ENCODE data around the gene ACAD11. TPM values are rescaled to one million over a fixed set of nuclear protein-coding genes. Genes with fewer than 3 reads are reported as not detected.

The ACAD11 gene
- total RNA-seq, 2 experiments from 2014 or later = 16.1 to 16.9 TPM

- Mint-ChIP-seq H3K9me3 (ENCODE audit: low read depth) (no peaks in the 10 kb centered on the region), H3K4me1 (peaks cover 18% of the 10 kb centered on the region), H3K27ac (no peak overlapping the region), H3K36me3 (ENCODE audit: low read depth) (peaks cover 23% of the 10 kb centered on the region), H3K27me3 (no peaks in the 10 kb centered on the region), H3K4me3 (no peak overlapping the region)
- ChIA-PET POLR2A (no interaction called here), CTCF (interaction anchor here (1.3 to 6.2 kb wide), 4 partner anchors 8 to 103 kb away, joined by 3 to 102 read pairs (median 4); no protein-coding TSS in a partner anchor)
- DNase-seq = no peak
- intact Hi-C loops (cut with DNase I, micrococcal nuclease) = loop anchor here in 1 of 2 experiments (5.0 kb wide), 2 partner anchors 179 to 186 kb away; no protein-coding TSS in a partner anchor
- no peak for ATAC-seq
These were observed 121.5 kb downstream of the ACAD11 start for GRCh38 chr3:132538072-132538471.

DNA sequence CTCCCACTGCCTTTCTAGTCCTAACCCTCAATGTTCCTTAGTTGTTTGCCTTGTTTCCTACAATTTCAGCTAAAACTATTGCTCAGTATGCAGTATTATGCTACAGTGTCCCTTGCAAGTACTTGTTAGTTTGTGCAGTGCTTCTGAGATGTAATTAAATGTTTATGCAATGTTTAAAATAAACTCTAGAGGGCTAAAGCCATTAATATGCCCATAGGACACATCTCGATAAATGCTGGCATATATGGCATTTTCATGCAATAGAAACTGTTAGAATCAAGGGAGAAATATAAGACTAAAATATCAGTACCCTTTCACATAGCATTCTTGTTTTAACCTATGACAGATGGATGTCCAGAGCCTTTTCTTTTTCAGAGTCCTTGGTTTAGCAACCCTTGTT, 122.3 kb downstream of the ACAD11 start:
- CTCF ChIA-PET = interaction anchor here (1.3 to 6.2 kb wide), 7 partner anchors 9 to 109 kb away, joined by 3 to 102 read pairs (median 8); no protein-coding TSS in a partner anchor
- Mint-ChIP-seq H3K4me1 (peaks cover 10% of the 10 kb centered on the region), H3K27ac (no peak overlapping the region), H3K27me3 (no peaks in the 10 kb centered on the region), H3K9me3 (ENCODE audit: low read depth) (no peaks in the 10 kb centered on the region), H3K4me3 (no peak overlapping the region), H3K36me3 (ENCODE audit: low read depth) (peaks cover 24% of the 10 kb centered on the region)
- intact Hi-C loops (cut with DNase I, micrococcal nuclease) = loop anchor here in 1 of 2 experiments (5.0 kb wide), 2 partner anchors 180 to 185 kb away; no protein-coding TSS in a partner anchor
- no peak for DNase-seq
- ATAC-seq = no peak
- POLR2A ChIA-PET = no interaction called here

GRCh38 chr3:132536442-132537153, 123.0 kb downstream of the ACAD11 start:
- Mint-ChIP-seq H3K4me1 (peaks cover 9% of the 10 kb centered on the region), H3K27ac (peak overlapping the region; percentile 51), H3K4me3 (no peak overlapping the region), H3K36me3 (ENCODE audit: low read depth) (peaks cover 24% of the 10 kb centered on the region), H3K27me3 (no peaks in the 10 kb centered on the region), H3K9me3 (ENCODE audit: low read depth) (no peaks in the 10 kb centered on the region)
- intact Hi-C loops (cut with DNase I, micrococcal nuclease) = loop anchor here (1.0 to 5.0 kb wide), 3 partner anchors 106 to 184 kb away; no protein-coding TSS in a partner anchor
- no peak for DNase-seq
- CTCF ChIA-PET = interaction anchor here (1.0 to 6.2 kb wide), 27 partner anchors 9 to 197 kb away, joined by 3 to 102 read pairs (median 4); no protein-coding TSS in a partner anchor
- peak; percentile 88 for ATAC-seq
- POLR2A ChIA-PET = no interaction called here

DNA sequence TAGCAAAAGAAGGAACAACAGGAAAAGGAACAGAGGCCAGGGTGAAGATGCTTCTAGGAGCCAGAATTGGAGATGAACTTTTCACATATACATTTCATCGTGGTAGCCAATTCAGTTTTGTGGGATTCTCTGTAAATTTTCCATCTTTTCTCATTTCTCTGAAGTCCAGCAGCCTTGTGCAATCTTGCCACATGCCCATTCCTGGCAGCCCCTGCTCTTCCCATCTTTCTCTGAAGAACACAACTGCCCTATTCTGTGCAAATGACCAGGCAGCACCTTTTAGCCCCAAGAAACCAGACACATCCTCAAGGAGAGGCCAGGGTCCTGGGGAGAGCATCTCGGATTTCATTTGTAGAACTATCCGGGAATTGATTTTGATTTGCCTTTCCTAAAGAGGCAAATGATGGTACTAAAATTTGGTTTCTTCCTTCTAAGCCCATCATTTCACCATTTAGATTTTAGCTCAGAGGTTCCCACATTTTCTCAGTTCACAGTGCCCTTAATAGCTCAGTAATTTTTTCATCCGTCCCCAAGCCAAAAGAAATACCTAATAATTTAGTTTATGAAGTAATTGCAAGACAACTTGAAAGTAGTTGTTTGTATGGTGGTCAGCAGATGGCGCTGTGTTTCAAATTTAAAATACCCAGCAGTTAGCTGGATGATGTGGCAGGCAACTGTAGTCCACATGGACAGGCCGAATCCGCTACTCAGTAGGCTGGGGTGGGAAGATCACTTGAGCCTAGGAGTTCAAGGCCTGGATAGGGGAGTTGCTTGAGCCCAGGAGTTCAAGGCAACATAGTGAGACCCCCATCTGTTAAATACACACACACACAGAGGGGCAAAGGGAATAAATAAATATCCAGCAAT, 123.8 kb downstream of the ACAD11 start:
- Mint-ChIP-seq H3K27ac (no peak overlapping the region), H3K4me3 (no peak overlapping the region), H3K36me3 (ENCODE audit: low read depth) (peaks cover 21% of the 10 kb centered on the region), H3K27me3 (no peaks in the 10 kb centered on the region), H3K9me3 (ENCODE audit: low read depth) (no peaks in the 10 kb centered on the region), H3K4me1 (peaks cover 9% of the 10 kb centered on the region)
- intact Hi-C loops (cut with DNase I, micrococcal nuclease) = loop anchor here (1.0 to 5.0 kb wide), 3 partner anchors 106 to 184 kb away; no protein-coding TSS in a partner anchor
- ChIA-PET CTCF (interaction anchor here (0.6 to 6.2 kb wide), 31 partner anchors 9 to 1571 kb away, joined by 3 to 102 read pairs (median 4); no protein-coding TSS in a partner anchor), POLR2A (no interaction called here)
- DNase-seq (peak; percentile 74), ATAC-seq (peak; percentile 54)

GRCh38 chr3:132530624-132531023, 129.0 kb downstream of the ACAD11 start:
- H3K27ac Mint-ChIP-seq = no peak overlapping the region

DNA sequence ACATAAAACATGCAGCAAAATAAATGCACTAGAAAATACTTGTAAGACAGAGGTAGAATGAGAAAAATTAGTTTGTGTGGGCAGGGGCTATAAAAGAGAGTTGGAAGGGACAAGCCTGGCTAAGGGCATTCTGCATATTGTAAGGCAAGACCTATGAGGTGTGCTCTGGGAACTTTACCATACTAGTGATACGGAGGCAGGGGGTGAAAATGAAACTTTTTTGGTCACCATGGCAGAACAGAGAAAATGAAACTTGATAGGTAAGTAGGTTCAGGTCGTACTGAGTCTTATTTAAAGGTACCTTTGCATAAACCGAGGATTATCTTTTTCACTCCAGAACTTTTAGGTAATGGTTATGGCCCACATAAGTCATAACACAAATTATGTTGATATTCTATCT, 137.3 kb downstream of the ACAD11 start:
- no peak overlapping the region for H3K4me3 Mint-ChIP-seq
- no peaks in the 10 kb centered on the region for H3K9me3 Mint-ChIP-seq (ENCODE audit: low read depth)
- ATAC-seq (peak; percentile 71), DNase-seq (no peak)
- peaks cover 16% of the 10 kb centered on the region for H3K4me1 Mint-ChIP-seq
- peaks cover 31% of the 10 kb centered on the region for H3K36me3 Mint-ChIP-seq (ENCODE audit: low read depth)
- ChIA-PET CTCF (interaction anchor here (3.3 kb wide), 1 partner anchor 120 kb away, joined by 14 read pairs; no protein-coding TSS in a partner anchor), POLR2A (no interaction called here)
- intact Hi-C loops (cut with DNase I, micrococcal nuclease) = no loop called here
- H3K27me3 Mint-ChIP-seq = no peaks in the 10 kb centered on the region
- H3K27ac Mint-ChIP-seq = no peak overlapping the region

More at GRCh38 chr3:132530624-132531023, 129.0 kb downstream of the ACAD11 start:
- Mint-ChIP-seq H3K4me1 (no peaks in the 10 kb centered on the region), H3K9me3 (ENCODE audit: low read depth) (no peaks in the 10 kb centered on the region), H3K36me3 (ENCODE audit: low read depth) (peaks cover 25% of the 10 kb centered on the region), H3K4me3 (no peak overlapping the region), H3K27me3 (no peaks in the 10 kb centered on the region)
- intact Hi-C loops (cut with DNase I, micrococcal nuclease) = no loop called here
- DNase-seq (no peak), ATAC-seq (no peak)
- ChIA-PET POLR2A (no interaction called here), CTCF (interaction anchor here (0.6 to 0.8 kb wide), 2 partner anchors 111 to 124 kb away, joined by 3 read pairs; no protein-coding TSS in a partner anchor)

DNA sequence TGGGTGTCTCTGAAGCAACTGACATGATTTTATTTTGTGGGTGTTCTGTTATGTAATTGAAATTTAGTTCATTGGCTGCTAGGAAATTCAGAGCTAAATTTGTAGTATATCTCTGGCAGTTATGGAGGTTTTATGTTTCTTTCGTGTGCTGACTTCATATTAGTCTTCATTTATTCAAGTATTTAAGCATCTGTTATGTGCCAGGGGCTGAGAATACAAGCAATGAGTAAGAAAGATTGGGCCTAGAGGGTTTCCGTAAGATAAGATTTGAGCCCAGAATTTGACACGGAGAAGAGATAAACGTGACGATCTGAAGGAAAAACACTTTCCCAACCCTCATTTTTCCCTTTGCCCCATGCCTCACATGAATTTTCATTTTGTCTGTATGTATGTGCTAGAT, 137.7 kb downstream of the ACAD11 start:
- Mint-ChIP-seq H3K4me1 (peaks cover 18% of the 10 kb centered on the region), H3K4me3 (no peak overlapping the region), H3K36me3 (ENCODE audit: low read depth) (peaks cover 36% of the 10 kb centered on the region), H3K27me3 (no peaks in the 10 kb centered on the region), H3K9me3 (ENCODE audit: low read depth) (no peaks in the 10 kb centered on the region), H3K27ac (no peak overlapping the region)
- no peak for DNase-seq
- POLR2A ChIA-PET = no interaction called here
- intact Hi-C loops (cut with DNase I, micrococcal nuclease) = no loop called here
- ATAC-seq = no peak
- CTCF ChIA-PET = interaction anchor here (1.5 to 3.3 kb wide), 2 partner anchors 10 to 121 kb away, joined by 5 to 14 read pairs; no protein-coding TSS in a partner anchor

DNA sequence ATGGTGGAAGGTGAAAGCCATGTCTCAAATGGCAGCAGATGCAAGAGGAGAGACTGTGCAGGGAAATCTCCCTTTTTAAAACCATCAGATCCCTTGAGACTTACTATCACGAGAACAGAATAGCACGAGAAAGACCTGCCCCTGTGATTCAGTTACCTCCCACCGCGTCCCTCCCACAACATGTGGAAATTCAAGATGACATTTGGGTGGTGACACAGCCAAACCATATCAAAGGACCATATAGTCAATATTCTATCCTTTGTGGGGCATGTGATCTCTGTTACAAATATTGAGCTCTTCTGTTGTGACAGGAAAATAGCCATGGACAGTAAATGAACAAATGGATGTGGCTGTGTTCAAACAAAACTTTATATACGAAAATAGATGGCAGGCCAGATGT, 139.7 kb downstream of the ACAD11 start:
- Mint-ChIP-seq H3K4me3 (no peak overlapping the region), H3K36me3 (ENCODE audit: low read depth) (peaks cover 34% of the 10 kb centered on the region), H3K27me3 (no peaks in the 10 kb centered on the region), H3K9me3 (ENCODE audit: low read depth) (no peaks in the 10 kb centered on the region), H3K27ac (no peak overlapping the region), H3K4me1 (peaks cover 18% of the 10 kb centered on the region)
- ChIA-PET CTCF (interaction anchor here (1.1 to 3.3 kb wide), 3 partner anchors 10 to 122 kb away, joined by 5 to 14 read pairs (median 6); no protein-coding TSS in a partner anchor), POLR2A (no interaction called here)
- intact Hi-C loops (cut with DNase I, micrococcal nuclease) = no loop called here
- peak; percentile 50 for ATAC-seq
- DNase-seq = peak; percentile 27

GRCh38 chr3:132517311-132517710, 142.3 kb downstream of the ACAD11 start:
- no peak overlapping the region for H3K27ac Mint-ChIP-seq

GRCh38 chr3:132513057-132513456, 146.6 kb downstream of the ACAD11 start:
- DNase-seq (no peak), ATAC-seq (no peak)
- ChIA-PET POLR2A (no interaction called here), CTCF (interaction anchor here (1.4 kb wide), 1 partner anchor 23 kb away, joined by 4 read pairs; no protein-coding TSS in a partner anchor)
- peaks cover 51% of the 10 kb centered on the region for H3K36me3 Mint-ChIP-seq (ENCODE audit: low read depth)
- peaks cover 2% of the 10 kb centered on the region for H3K4me1 Mint-ChIP-seq
- no peaks in the 10 kb centered on the region for H3K27me3 Mint-ChIP-seq
- no peaks in the 10 kb centered on the region for H3K9me3 Mint-ChIP-seq (ENCODE audit: low read depth)
- intact Hi-C loops (cut with DNase I, micrococcal nuclease) = no loop called here
- no peak overlapping the region for H3K27ac Mint-ChIP-seq
- H3K4me3 Mint-ChIP-seq = no peak overlapping the region

More at GRCh38 chr3:132517311-132517710, 142.3 kb downstream of the ACAD11 start:
- peak; percentile 82 for ATAC-seq
- H3K36me3 Mint-ChIP-seq (ENCODE audit: low read depth) = peaks cover 37% of the 10 kb centered on the region
- ChIA-PET CTCF (no interaction called here), POLR2A (no interaction called here)
- H3K4me1 Mint-ChIP-seq = peaks cover 15% of the 10 kb centered on the region
- intact Hi-C loops (cut with DNase I, micrococcal nuclease) = no loop called here
- no peak for DNase-seq
- H3K4me3 Mint-ChIP-seq = no peak overlapping the region
- H3K27me3 Mint-ChIP-seq = no peaks in the 10 kb centered on the region
- H3K9me3 Mint-ChIP-seq (ENCODE audit: low read depth) = no peaks in the 10 kb centered on the region

DNA sequence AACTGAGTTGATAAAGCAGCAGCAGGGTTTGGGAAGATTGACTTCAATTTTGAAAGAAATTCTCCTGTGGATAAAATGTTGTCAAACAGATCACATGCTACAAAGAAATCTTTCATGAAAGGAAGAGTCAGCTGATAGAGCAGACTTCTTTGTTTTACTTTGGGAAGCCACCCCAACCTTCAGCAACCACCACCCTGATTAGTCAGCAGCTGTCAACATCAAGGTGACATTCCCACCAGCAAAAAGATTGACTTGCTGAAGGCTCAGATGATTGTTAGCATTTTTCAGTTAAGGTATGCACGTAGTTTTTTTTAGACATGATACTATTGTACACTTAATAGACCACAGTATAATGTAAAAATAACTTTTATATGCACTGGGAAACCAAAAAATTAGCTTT, 150.1 kb downstream of the ACAD11 start:
- no peak for ATAC-seq
- intact Hi-C loops (cut with DNase I, micrococcal nuclease) = no loop called here
- DNase-seq = no peak

More for the DNA sequence above, 150.1 kb downstream of the ACAD11 start:
- Mint-ChIP-seq H3K4me1 (no peaks in the 10 kb centered on the region), H3K27ac (no peak overlapping the region), H3K36me3 (ENCODE audit: low read depth) (peaks cover 48% of the 10 kb centered on the region), H3K9me3 (ENCODE audit: low read depth) (no peaks in the 10 kb centered on the region), H3K27me3 (no peaks in the 10 kb centered on the region), H3K4me3 (no peak overlapping the region)
- POLR2A ChIA-PET = interaction anchor here (0.6 kb wide), 1 partner anchor 82 kb away, joined by 3 read pairs; no protein-coding TSS in a partner anchor
- CTCF ChIA-PET = interaction anchor here (0.6 to 1.9 kb wide), 8 partner anchors 10 to 134 kb away, joined by 3 to 6 read pairs (median 3); no protein-coding TSS in a partner anchor

Data from activated CD4-positive, alpha-beta T cell treated with anti-CD3 and anti-CD28 coated beads for 36 hours (primary cell).